Right lobe of liver (tissue), 6 donors: ENCODE data around the gene SH3BP4. TPM values are rescaled to one million over a fixed set of nuclear protein-coding genes. Genes with fewer than 3 reads are reported as not detected.
"Not testable (repeated sequence)": the region's sequence is repeated elsewhere in the genome, so short reads cannot be mapped to it uniquely, and the experiment has no call there.

Experiments
- ATAC-seq, 4 donors: fragments of 200-7000 bp; cut with Tn5 transposase; one replicate each; pipeline ENCODE4 v1.9.1; 2020; ENCODE audit warnings: mild to moderate bottlenecking in 4 of 4, moderate library complexity in 4 of 4
- DNase-seq, 3 donors: peaks; one replicate each; pipeline ENCODE4 v3.0.0-alpha.2; 2020
- H3K27ac ChIP-seq, 3 donors: fragments of 200-600 bp; one replicate each; pipeline ENCODE4 v1.8.0; 2022
- H3K27me3 ChIP-seq, 2 donors: fragments of 200-600 bp; one replicate each; pipeline ENCODE4 v1.8.0; 2022
- H3K36me3 ChIP-seq, 4 donors: fragments of 200-600 bp; sonication (generic) in 1 of 4; one replicate each; pipeline versions ENCODE4 v1.5.1 to v1.8.0; 2017 to 2022; ENCODE audit warnings: control low read depth in 1 of 4
- H3K4me1 ChIP-seq, 4 donors: fragments of 200-600 bp; sonication (generic) in 1 of 4; one replicate each; pipeline versions ENCODE4 v1.5.1 to v1.8.0; 2017 to 2022; ENCODE audit warnings: control low read depth in 1 of 4
- H3K4me3 ChIP-seq, 3 donors: fragments of 200-600 bp; one replicate each; pipeline ENCODE4 v1.8.0; 2022
- H3K9me3 ChIP-seq, 4 donors: fragments of 200-600 bp; sonication (generic) in 1 of 4; one replicate each; pipeline versions ENCODE4 v1.5.1 to v1.8.0; 2017 to 2022; ENCODE audit warnings: control low read depth in 1 of 4
- CTCF ChIP-seq, 4 donors: fragments of 200-600 bp in 3 of 4; fragments of 450-650 bp in 1 of 4; IDR thresholded peaks; one replicate each; pipeline versions ENCODE4 v1.5.1 to v1.8.0; 2016 to 2022; ENCODE audit warnings: antibody characterized with exemption in 4 of 4, mild to moderate bottlenecking in 2 of 4
- POLR2A ChIP-seq: fragments of 450-650 bp; IDR thresholded peaks from one replicate; pipeline ENCODE4 v1.6.1; 2017; ENCODE audit warnings: antibody characterized with exemption, mild to moderate bottlenecking
- WGBS: methylation state at CpG from one replicate; pipeline ENCODE4 v1.1.6; 2018; ENCODE audit warnings: low coverage, low lambda C conversion rate; ENCODE audit not compliant: insufficient coverage; ENCODE audit errors: missing lambda C conversion rate; 5-methylcytosine and 5-hydroxymethylcytosine counted together
- intact Hi-C, 2 donors: fragments of 100-400 bp; cut with DNase I; formaldehyde crosslinking; loops; one replicate each; pipeline versions ENCODE4 v1.11.2 to v1.14.1; 2022
- total RNA-seq, 6 experiments: library from RNA; depleted of rRNA in 2 of 6; stranded (reverse); fragments of >200 nt in 2 of 6; fragmentation: NEBNext Ultra II Directional in 3 of 6; extraction: Animal tissue kit (Norgen Biotek cat#: 25700) in 3 of 6; gene quantifications; one replicate each; pipeline versions ENCODE4 v1.1.0 to v1.2.4, GENCODE V29; 2016 to 2023
- donor health status: DM: no; HTN: yes; CAD: no.
- donor health status: DM: no; HTN: no; CAD: no.
- donor health status: DM: no; HTN: no; CAD: no.
- donor health status: DM: no; HTN: yes; CAD: no.
- donor health status: DM: no; HTN: yes; CAD: no.

Gene SH3BP4
- total RNA-seq, 6 experiments from 2014 or later, result 18.8 to 30.4 (median 26.3) TPM

GRCh38 chr2:235011607-235011928 is 59.8 kb downstream of the SH3BP4 start:
- Histone ChIP-seq H3K27ac (no peak overlapping the region), H3K4me1 (peaks cover 0 to 19% (median 8%) of the 10 kb centered on the region in 4 donors), H3K9me3 (no peaks in the 10 kb centered on the region), H3K36me3 (no peaks in the 10 kb centered on the region), H3K4me3 (no peak overlapping the region), H3K27me3 (no peaks in the 10 kb centered on the region)
- TF ChIP-seq POLR2A, result no peak
- no peak for TF ChIP-seq CTCF (IDR thresholded peaks at IDR 0.05)
- intact Hi-C loops, result no loop called here
- DNase-seq (no peak), ATAC-seq (no peak)
- WGBS, result 90% methylated on average over 3 of the region's 5 CpGs

- H3K9me3 ChIP-seq, result no peaks in the 10 kb centered on the region
- no peak for TF ChIP-seq POLR2A
- TF ChIP-seq CTCF (IDR thresholded peaks at IDR 0.05), result no peak
- H3K27ac ChIP-seq, result no peak overlapping the region
- ATAC-seq (no peak), DNase-seq (no peak)
- no peak overlapping the region for H3K4me3 ChIP-seq
- intact Hi-C loops, result no loop called here
- H3K36me3 ChIP-seq, result no peaks in the 10 kb centered on the region
- peaks cover 0 to 19% (median 8%) of the 10 kb centered on the region in 4 donors for H3K4me1 ChIP-seq
- no peaks in the 10 kb centered on the region for H3K27me3 ChIP-seq
- 80% methylated on average over 1 of the region's 15 CpGs for WGBS
Observed at GRCh38 chr2:235011929-235012631, 60.3 kb downstream of the SH3BP4 start.

GRCh38 chr2:235017441-235017840 is 65.6 kb downstream of the SH3BP4 start:
- Histone ChIP-seq H3K4me1 (no peaks in the 10 kb centered on the region), H3K36me3 (no peaks in the 10 kb centered on the region), H3K4me3 (no peak overlapping the region), H3K9me3 (no peaks in the 10 kb centered on the region), H3K27me3 (no peaks in the 10 kb centered on the region), H3K27ac (no peak overlapping the region)
- WGBS, result 80% methylated on average over 4 of the region's 4 CpGs
- ATAC-seq (no peak), DNase-seq (no peak)
- no peak for TF ChIP-seq POLR2A
- TF ChIP-seq CTCF (IDR thresholded peaks at IDR 0.05), result no peak
- intact Hi-C loops, result no loop called here

DNA sequence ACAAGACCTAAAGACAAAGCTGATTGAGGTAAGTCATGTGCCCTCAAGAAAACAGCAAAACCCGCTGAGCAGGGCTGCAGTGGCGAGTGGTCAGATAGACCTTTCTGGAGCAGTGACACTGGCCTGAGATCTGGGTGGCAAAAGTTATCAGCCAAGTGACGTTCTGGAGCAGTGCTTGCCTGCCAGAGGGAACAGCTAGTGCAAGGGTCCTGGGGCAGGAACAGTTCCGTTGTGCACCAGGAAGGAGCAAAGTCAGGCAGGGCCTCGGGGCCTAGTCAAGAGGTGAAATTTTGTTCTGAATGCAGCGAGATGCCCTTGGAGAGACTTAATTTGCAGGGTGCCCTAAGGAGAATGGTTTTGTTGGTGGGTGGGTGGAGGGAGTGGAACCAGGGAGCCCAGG is 67.0 kb downstream of the SH3BP4 start:
- Histone ChIP-seq H3K36me3 (no peaks in the 10 kb centered on the region), H3K27me3 (no peaks in the 10 kb centered on the region), H3K4me3 (no peak overlapping the region), H3K9me3 (no peaks in the 10 kb centered on the region), H3K4me1 (no peaks in the 10 kb centered on the region), H3K27ac (no peak overlapping the region)
- intact Hi-C loops, result no loop called here
- TF ChIP-seq POLR2A (no peak), CTCF (IDR thresholded peaks at IDR 0.05) (no peak)
- no peak for ATAC-seq
- no peak for DNase-seq
- 85% methylated on average over 5 of the region's 6 CpGs for WGBS

DNA sequence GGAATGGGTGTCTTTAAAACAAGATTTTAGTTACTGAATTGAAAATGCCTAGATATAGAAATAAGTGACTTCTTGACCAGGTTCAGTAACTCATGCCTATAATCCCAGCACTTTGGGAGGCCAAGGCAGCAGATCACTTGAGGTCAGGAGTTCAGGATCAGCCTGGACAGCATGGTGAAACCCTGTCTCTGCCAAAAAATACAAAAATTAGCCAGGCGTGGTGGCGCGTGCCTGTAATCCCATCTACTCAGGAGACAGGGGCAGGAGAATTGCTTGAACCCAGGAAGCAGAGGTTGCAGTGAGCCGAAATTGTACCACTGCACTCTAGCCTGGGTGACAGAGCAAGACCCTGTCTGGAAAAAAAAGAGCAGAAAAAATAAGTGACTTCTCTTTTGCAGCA is 68.3 kb downstream of the SH3BP4 start:
- H3K4me1 ChIP-seq, H3K4me3 ChIP-seq, H3K36me3 ChIP-seq, H3K27ac ChIP-seq, intact Hi-C loops, ATAC-seq, DNase-seq, H3K27me3 ChIP-seq, H3K9me3 ChIP-seq: not testable (repeated sequence)
- WGBS, result 44% methylated on average over 2 of the region's 4 CpGs
